HG02840 (cell line): ENCODE results near the gene CADPS.

ENCODE experiments used
- ATAC-seq: cut with Tn5 transposase; IDR thresholded peaks from one replicate; pipeline ENCODE4 v1.9.1; 2021; ENCODE audit warnings: mild to moderate bottlenecking, moderate library complexity, moderate number of reproducible peaks; ENCODE audit not compliant: unreplicated experiment, low FRiP score

The CADPS gene

GRCh38 chr3:62467966-62468722, 407.1 kb downstream of the CADPS start:
- no peak for ATAC-seq

DNA sequence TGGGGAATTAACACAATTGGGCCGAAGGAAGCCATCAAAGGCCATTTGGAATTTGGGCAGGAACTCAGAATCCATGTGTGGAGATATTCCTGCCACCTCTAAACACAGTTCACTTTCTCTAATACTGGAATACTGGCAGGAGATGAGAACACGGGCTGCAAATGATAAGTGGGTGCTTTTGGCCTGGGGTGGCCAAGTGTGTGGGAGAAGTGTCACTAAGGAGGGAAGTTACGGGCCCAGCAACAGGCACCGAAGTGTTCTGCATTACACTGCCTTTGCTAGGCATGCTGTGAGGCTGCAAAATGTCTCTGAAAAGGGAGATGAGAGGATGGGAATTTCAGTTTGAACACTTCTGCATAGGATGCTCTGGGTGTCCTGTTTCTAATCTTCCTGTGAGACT, 412.4 kb downstream of the CADPS start:
- no peak for ATAC-seq

GRCh38 chr3:62462104-62462762, 413.0 kb downstream of the CADPS start:
- ATAC-seq: no peak

DNA sequence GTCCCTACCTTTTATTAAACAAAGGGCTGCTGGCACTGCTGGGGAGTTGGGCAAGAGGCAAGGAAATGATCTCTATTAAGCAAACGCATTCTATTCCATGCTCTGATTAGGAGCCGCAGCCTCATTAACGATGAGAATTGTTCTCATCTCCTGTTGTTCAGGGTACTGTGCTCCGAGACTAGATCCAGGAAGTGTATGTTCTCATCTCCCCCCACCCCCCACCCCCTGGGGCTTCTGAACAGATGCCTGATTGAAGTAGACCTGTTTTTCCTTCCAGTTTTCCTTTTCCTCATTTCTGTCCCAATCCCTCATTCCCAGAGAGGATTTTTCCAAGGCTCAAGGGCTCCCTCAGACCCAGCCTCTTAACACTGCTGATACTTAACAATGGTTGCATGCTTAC, 420.3 kb downstream of the CADPS start:
- no peak for ATAC-seq

GRCh38 chr3:62453448-62453847, 421.8 kb downstream of the CADPS start:
- ATAC-seq: no peak

DNA sequence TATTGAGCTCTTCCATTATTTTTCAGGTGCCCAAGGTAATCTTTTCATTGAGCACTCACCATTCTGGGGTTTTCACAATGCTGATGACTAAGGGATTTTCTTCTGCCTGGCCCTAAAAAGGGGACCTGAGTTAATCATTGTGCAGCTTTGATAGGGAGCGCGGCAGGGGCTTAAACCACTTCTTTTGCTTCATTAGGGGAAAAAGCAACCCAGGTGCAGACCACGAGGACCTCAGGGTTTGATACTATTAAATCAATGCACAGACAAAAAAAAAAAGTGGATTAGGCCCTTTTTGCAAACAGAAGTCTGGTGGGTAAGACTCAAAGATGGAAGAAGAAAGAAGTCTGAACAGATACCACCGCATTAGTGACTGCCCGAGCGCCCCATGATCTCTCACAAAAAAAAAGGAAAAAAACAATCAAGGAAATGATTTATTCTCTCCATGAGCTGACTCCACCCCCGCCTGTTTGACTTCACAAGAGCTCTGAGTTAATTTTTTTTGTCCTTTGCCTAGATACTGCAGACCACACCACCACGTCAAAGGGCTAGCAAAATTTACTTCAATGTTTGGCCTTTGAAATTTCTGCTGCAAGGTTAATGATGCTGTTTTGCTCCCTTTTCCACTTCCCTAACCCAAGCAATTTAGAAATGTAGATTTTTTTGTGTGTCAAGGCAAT, 423.9 kb downstream of the CADPS start:
- no peak for ATAC-seq

- ATAC-seq: no peak
Observed at GRCh38 chr3:62446337-62446940, 428.8 kb downstream of the CADPS start.

DNA sequence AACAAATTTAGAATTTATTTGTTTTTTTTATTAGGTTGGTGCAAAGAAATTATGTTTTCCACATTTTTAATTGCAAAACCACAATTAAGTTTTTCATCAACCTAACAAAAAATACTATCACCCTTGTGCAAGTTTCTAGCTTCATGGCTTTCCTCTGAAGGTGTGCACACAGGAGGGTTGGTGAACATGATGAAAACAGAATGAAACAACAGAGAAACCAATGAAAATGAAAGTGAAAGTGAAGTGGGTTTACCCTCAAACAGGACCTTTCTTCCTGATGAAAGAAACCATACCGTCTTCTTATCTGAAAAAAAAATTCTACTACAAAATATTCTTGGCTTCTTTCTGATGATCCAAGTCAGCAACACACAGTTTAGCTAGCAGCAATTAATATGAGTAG, 429.9 kb downstream of the CADPS start:
- ATAC-seq: no peak

DNA sequence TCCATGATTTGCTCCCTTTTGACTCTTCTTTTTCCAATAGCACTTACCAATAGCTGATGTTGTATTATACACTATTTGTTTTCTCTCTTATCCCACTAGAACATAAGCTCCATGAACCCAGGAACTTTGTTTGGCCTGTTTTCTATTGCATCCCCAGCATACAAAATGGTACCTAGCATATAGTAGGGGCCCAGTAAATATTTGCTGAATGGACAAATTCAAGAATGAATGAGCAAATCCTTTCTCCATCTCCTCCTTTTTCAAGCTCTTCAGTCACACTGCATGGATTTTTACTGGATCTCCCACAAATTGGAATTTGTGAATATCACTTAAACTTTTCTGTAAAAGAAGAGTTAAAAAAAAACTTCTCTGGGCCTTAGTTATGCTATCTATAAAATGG, 435.2 kb downstream of the CADPS start:
- no peak for ATAC-seq

DNA sequence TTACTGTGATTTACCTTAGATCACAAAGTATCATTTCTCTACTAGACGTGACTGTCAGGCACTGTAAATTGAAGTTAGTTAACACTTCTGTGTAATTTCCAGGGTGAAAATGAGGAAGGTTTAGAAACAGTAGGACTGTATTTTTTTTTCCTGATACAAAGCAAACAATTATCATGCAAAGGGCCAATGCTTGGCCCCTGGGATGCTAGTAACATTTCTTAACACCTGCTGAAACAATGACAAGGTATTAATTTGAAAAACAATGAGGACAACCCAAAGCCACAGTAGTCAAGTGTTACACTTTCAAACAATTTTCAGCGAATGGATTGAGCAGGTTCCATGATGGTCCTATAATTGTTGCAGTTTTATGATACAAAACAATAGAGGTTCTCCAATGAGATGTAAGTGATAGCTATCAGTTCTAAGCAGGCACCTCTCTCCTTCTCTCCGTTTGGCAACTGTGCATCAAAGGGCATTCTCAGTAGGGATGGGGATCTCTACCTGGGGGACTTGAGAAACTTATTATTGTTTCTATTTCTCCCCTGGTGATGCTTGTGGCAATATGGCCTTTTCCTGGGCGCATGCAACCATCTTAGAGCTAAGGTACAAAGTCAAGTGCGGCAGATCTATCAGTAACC, 435.9 kb downstream of the CADPS start:
- no peak for ATAC-seq

DNA sequence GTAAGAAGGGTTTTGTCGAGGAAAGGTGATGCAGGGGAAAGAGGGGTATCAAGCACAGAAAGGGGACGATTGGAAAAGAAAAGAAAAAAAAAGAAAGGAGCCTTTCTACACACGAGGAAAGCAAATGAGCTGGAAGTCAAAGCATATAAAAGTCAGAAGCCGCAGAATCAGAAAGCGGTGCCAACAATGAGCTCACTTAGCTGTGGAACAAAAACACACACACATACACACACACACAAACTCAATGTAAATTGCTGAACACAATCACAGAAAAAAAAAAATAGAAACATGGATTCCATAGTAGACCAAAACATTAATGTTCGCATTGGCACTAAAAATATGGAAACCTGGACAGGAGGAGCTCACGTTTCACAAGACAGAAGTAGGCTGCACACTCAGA, 438.4 kb downstream of the CADPS start:
- no peak for ATAC-seq

GRCh38 chr3:62433396-62433795, 441.8 kb downstream of the CADPS start:
- no peak for ATAC-seq

DNA sequence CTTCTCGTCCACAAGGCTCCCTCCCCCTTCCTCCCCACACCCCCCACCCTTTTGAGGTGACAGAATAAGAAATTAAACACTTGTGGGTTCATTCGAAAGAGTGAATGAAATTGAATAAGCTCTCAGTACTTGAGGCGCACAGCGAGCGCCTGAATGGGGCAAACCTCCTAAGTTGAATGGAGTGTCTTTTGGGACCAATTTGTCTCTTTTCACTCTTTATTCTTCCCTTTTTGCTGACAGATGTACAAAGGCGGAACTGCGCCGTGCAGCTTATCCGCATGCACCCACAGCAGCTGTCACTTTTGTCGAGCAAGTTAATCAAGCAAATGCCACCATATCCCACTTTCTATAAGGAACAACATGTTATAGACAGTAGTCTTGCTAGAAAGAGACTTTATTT, 454.0 kb downstream of the CADPS start:
- no peak for ATAC-seq

DNA sequence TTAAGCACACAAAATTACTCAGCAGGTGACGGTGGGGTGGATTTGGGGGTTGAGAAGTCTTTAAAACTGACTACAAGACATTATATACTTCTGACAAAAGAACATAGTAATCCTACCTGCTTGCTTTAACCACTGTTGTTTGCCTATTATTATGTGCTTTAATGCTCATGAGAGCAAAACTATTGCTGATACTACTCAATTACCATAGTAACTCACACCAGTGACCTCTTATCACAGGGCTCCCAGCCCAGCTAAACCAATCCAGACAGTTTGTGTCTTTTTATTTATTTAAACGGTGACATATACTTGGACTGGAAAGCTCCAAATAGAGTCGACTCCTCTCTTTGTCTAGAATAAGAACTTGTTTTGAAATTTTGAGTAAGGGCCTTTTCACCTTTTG, 459.1 kb downstream of the CADPS start:
- ATAC-seq: no peak

- no peak for ATAC-seq
Observed at GRCh38 chr3:62415312-62415801, 459.9 kb downstream of the CADPS start.

DNA sequence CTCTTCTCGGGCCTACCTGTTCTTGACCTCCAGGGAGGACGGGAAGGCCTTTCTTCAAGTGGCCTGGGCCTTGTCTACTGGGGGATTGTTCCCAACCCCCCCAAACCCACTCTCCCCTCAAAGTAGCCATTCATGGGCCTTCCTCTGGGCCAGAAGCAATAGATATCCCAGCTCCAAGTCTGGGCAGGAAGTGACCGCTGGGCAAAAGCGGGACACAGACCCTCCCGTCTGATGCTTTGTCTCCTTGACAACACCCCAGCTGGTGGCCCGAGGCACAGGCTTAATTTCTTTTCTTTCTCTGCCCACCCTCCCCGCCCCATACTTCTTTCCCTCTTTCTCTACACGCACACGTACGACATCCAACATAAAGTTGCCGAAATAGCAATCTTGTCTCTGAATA, 460.4 kb downstream of the CADPS start:
- ATAC-seq: no peak

DNA sequence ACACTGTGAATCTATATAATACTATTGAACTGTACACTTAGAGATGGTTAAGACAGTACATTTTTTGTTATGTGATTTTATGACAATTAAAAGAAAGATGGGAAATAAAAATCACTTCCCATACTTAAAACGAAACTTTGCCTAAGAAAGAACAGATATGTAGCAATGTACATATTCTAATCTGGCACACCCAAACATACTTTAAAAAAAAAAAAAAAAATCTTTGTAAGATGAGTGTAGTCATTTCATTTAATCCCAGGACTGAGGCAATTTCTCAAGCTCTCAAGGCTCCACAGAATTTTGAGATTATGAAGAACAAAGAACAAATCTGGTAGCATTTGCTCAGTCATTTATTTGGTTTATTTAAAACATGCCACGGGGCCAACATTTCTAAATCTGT, 461.5 kb downstream of the CADPS start:
- ATAC-seq: no peak

- ATAC-seq: no peak
Observed at GRCh38 chr3:62406945-62407344, 468.3 kb downstream of the CADPS start.

GRCh38 chr3:62405566-62405965, 469.6 kb downstream of the CADPS start:
- ATAC-seq: no peak

DNA sequence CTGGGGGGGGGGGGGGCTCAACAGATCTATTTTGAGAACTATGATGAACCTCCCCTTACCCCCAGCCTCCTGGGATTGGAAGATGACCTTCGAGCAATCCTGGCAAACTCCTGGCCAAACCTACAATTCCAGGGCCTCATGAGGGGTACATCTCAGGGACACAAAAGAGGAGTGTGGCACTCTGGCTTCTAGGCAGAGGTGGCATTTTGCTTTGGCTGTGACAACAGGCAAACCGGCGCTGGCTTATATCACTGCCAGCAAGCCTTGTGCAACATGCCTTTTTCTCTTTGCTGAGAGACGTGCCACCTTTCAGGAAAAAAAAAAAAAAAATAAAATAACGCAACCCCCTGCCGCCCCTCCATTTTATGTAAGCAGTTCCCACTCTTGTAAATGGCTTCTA, 470.1 kb downstream of the CADPS start:
- no peak for ATAC-seq

DNA sequence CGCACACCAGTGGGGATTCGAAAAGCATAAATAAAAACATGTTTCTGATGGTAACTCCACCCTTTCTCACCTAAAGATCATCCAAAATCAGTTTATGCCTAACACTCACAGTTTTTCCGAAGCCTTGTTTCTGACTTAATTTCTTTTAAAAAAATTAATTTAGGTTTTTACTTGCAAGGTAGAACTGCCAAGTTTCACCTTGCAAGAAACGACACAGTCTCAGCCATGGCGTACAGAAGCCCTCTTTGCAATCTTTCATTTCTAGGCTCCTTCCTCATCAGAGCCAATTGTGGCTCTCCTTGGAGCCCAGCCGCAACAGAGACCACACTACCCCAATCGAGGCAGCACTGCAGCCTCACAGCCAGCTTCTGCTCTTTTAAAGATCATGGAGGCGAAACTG, 470.9 kb downstream of the CADPS start:
- ATAC-seq: no peak
